ENCODE measurements around the gene IL12RB2.

DNA sequence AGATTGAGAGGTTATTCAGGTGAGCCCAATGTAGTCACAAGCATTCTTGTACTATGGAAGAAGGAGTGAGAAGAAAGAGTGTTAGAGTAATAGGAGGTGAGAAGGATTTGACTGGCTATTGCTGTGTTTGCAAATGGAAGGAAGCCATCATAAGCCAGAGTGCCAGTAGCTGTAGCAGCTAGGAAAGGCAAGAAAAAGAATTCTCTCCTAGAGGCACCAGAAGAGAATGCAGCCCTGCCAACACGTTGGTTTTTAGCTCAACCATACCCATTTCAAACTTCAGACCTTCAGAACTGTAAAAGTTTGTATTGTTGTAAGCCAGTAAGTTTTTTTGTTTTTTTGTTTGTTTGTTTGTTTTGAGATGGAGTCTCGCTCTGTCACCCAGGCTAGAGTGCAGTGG lies 8.9 kb upstream of the IL12RB2 start:
- TF ChIP-seq GATA3 (IDR thresholded peaks at IDR 0.05; ENCODE audit: low read depth, low read length) = no peak
- no peak for TF ChIP-seq GATA2 (IDR thresholded peaks at IDR 0.05; ENCODE audit: low read depth, low read length)
